ENCODE results near the gene POLA2.

POLA2 gene

DNA sequence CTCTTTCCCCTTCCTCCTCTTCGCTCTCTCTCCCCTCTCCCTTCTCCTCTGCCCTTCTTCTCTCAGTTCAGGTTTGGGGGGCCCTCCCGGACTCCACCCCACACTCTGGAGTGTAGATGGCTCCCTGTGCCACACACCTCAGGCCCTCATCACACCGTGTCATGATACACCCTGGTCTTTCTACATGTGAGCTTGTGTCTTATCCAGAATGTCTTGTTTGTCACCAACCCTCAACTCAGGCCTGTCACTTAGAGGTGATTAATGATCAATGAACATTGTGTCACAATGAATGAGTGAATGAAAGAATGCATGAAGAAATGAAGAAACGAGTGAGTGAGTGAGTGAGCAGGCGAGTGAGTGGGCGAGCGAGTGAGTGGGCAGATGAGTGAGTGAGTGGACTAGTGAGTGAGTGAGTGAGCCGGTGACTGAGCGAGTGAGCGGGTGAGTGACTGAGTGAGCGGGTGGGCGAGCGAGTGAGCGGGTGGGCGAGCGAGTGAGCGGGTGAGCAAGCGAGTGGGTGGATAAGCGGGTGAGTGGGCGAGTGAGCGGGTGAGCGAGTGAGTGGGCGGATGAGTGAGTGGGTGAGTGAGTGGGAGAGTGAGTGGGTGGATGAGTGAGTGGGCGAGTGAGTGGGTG lies 46.2 kb upstream of the POLA2 start:
- H4K12ac ChIP-seq (ENCODE audit: low read depth, low read length), result no peak overlapping the region
- H3K9ac ChIP-seq (ENCODE audit: low read length), result no peak overlapping the region
- peaks cover 4% of the 10 kb centered on the region for H3K9me3 ChIP-seq (ENCODE audit: insufficient read depth, low read depth, low read length)
- no peak overlapping the region for H2BK5ac ChIP-seq (ENCODE audit: low read depth, low read length, poor library complexity)
- H3K27ac ChIP-seq (ENCODE audit: low read depth, low read length), result no peak overlapping the region
- H3K79me2 ChIP-seq (ENCODE audit: control insufficient read depth, insufficient read depth, low read length, poor library complexity), result no peaks in the 10 kb centered on the region
- H3K14ac ChIP-seq (ENCODE audit: low read length), result no peak overlapping the region
- no peak overlapping the region for H4K8ac ChIP-seq (ENCODE audit: low read depth, low read length)
- H2BK120ac ChIP-seq (ENCODE audit: insufficient read depth, low read length, poor library complexity), result no peak overlapping the region
- no peak overlapping the region for H3K4me2 ChIP-seq (ENCODE audit: low read length)
- no peak overlapping the region for H2AFZ ChIP-seq (ENCODE audit: insufficient read depth, low read length, poor library complexity)
- H4K91ac ChIP-seq (ENCODE audit: low read depth, low read length), result no peak overlapping the region
- H3K27me3 ChIP-seq (ENCODE audit: insufficient read depth, low read length), result no peaks in the 10 kb centered on the region
- no peak overlapping the region for H2BK12ac ChIP-seq (ENCODE audit: low read length)
- H3K36me3 ChIP-seq (ENCODE audit: control insufficient read depth in 1 of 2, insufficient read depth in 2 of 2, low read length in 2 of 2), result peaks cover 15 to 16% of the 10 kb centered on the region in 2 experiments
- no peak for DNase-seq
- peaks cover 2% of the 10 kb centered on the region for H3K79me1 ChIP-seq (ENCODE audit: low read length)
- peak overlapping the region; percentile 70 for H3K23ac ChIP-seq (ENCODE audit: low read length)
- 100% methylated on average over 8 of the region's 24 CpGs for WGBS (ENCODE audit: extremely low coverage, insufficient coverage, insufficient read length)
- H2AK5ac ChIP-seq (ENCODE audit: low read length), result no peak overlapping the region
- no peak overlapping the region for H3K18ac ChIP-seq (ENCODE audit: low read length)
- H3K4me1 ChIP-seq (ENCODE audit: control insufficient read depth in 1 of 2, insufficient read depth in 2 of 2, low read length in 2 of 2), result peaks cover 7 to 13% of the 10 kb centered on the region in 2 experiments
- no peak overlapping the region for H3K4me3 ChIP-seq (ENCODE audit: low read depth, low read length)
- no peak overlapping the region for H3K4ac ChIP-seq (ENCODE audit: low read depth, low read length)

DNA sequence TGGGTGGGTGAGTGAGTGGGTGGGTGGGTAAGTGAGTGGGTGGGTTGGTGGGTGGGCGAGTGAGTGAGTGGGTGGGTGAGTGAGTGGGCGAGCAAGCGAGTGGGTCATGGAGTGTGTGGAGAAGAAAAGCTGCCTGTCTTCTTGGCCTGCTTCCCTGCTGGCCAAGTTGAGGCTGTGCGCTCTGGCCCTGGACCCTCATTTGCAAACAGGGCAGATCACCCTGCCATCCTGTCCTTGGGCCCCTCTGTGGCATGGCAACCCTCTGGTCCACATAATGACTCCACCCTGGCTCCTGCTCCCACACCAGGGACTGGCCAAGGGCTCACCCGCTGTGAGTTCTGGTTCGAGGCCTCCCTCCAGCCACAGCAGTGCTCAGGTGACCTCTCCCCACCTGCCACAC lies 44.9 kb upstream of the POLA2 start:
- no peak overlapping the region for H3K4ac ChIP-seq (ENCODE audit: low read depth, low read length)

DNA sequence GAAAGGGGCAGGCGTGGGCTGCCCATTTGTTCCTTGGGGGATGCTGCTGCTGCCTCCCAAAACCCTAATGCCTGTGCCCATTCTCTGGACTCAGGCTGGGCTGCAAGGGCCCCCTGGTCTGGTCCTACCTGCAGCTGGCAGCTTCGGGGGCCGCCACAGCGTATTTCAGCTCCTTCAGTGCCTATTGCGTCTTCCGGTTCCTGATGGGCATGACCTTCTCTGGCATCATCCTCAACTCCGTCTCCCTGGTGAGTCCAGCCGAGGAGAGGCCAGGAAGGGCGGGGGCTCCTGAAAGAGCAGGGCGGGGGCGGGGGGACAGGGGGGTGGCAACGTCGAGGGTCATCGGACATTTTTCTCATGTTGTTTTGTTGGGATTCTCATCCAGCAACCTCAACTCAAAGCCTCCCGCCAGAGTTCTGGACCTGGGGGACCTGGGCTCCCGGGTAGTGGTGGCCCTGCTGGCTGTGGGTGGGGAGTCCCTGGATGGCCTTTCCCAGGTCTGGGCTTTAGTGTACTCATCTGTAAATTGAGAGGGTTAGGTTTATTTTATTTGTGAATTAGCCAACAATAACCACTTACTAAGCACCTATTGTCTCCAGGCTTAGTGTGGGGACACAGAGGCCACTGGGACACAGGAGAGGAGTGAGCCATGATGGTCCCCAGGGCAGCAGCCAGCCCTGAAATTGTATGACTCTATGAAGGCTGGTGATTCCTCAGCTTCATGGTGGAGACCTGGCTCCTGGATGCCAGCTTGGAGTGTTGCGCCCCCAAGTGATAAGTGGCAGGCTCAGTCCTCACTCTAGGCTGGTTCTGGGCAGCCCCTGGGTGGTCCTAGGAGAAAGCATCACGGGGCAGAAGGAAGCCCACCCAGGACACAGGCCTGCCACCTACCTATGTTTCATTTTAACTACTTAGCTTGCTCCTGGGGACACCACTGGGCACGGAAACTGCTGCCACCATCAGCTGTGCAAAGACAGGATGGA lies 44.0 kb upstream of the POLA2 start:
- Histone ChIP-seq H3K27me3 (ENCODE audit: insufficient read depth, low read length) (no peaks in the 10 kb centered on the region), H2AFZ (ENCODE audit: insufficient read depth, low read length, poor library complexity) (no peak overlapping the region), H3K4me1 (ENCODE audit: control insufficient read depth in 1 of 2, insufficient read depth in 2 of 2, low read length in 2 of 2) (peaks cover 7 to 13% of the 10 kb centered on the region in 2 experiments), H3K9ac (ENCODE audit: low read length) (no peak overlapping the region), H4K91ac (ENCODE audit: low read depth, low read length) (no peak overlapping the region), H3K14ac (ENCODE audit: low read length) (no peak overlapping the region), H3K23ac (ENCODE audit: low read length) (no peak overlapping the region), H3K4ac (ENCODE audit: low read depth, low read length) (no peak overlapping the region), H4K12ac (ENCODE audit: low read depth, low read length) (no peak overlapping the region), H2BK5ac (ENCODE audit: low read depth, low read length, poor library complexity) (no peak overlapping the region), H3K79me2 (ENCODE audit: control insufficient read depth, insufficient read depth, low read length, poor library complexity) (no peaks in the 10 kb centered on the region), H3K36me3 (ENCODE audit: control insufficient read depth in 1 of 2, insufficient read depth in 2 of 2, low read length in 2 of 2) (no peaks in the 10 kb centered on the region), H3K4me2 (ENCODE audit: low read length) (no peak overlapping the region), H3K27ac (ENCODE audit: low read depth, low read length) (no peak overlapping the region), H4K8ac (ENCODE audit: low read depth, low read length) (no peak overlapping the region), H2AK5ac (ENCODE audit: low read length) (no peak overlapping the region), H3K79me1 (ENCODE audit: low read length) (peaks cover 2% of the 10 kb centered on the region), H3K4me3 (ENCODE audit: low read depth, low read length) (no peak overlapping the region), H2BK12ac (ENCODE audit: low read length) (no peak overlapping the region), H3K18ac (ENCODE audit: low read length) (no peak overlapping the region), H3K9me3 (ENCODE audit: insufficient read depth, low read depth, low read length) (peaks cover 4% of the 10 kb centered on the region), H2BK120ac (ENCODE audit: insufficient read depth, low read length, poor library complexity) (no peak overlapping the region)
- DNase-seq, result no peak
- no CpG with 5 or more reads among the region's 19 CpGs for WGBS (ENCODE audit: extremely low coverage, insufficient coverage, insufficient read length)

More for the DNA sequence above, 44.9 kb upstream of the POLA2 start:
- H4K8ac ChIP-seq (ENCODE audit: low read depth, low read length), result no peak overlapping the region
- H2BK5ac ChIP-seq (ENCODE audit: low read depth, low read length, poor library complexity), result no peak overlapping the region
- H3K79me1 ChIP-seq (ENCODE audit: low read length), result peaks cover 2% of the 10 kb centered on the region
- H3K23ac ChIP-seq (ENCODE audit: low read length), result no peak overlapping the region
- no peak overlapping the region for H3K4me3 ChIP-seq (ENCODE audit: low read depth, low read length)
- H3K14ac ChIP-seq (ENCODE audit: low read length), result no peak overlapping the region
- H2BK12ac ChIP-seq (ENCODE audit: low read length), result no peak overlapping the region
- H3K27me3 ChIP-seq (ENCODE audit: insufficient read depth, low read length), result no peaks in the 10 kb centered on the region
- no peak for DNase-seq
- no peak overlapping the region for H2AFZ ChIP-seq (ENCODE audit: insufficient read depth, low read length, poor library complexity)
- no peak overlapping the region for H2AK5ac ChIP-seq (ENCODE audit: low read length)
- WGBS (ENCODE audit: extremely low coverage, insufficient coverage, insufficient read length), result 100% methylated on average over 1 of the region's 6 CpGs
- H3K36me3 ChIP-seq (ENCODE audit: control insufficient read depth in 1 of 2, insufficient read depth in 2 of 2, low read length in 2 of 2), result peaks cover 4% of the 10 kb centered on the region in 2 experiments
- peaks cover 5% of the 10 kb centered on the region for H3K9me3 ChIP-seq (ENCODE audit: insufficient read depth, low read depth, low read length)
- H3K4me2 ChIP-seq (ENCODE audit: low read length), result no peak overlapping the region
- H3K79me2 ChIP-seq (ENCODE audit: control insufficient read depth, insufficient read depth, low read length, poor library complexity), result no peaks in the 10 kb centered on the region
- H3K18ac ChIP-seq (ENCODE audit: low read length), result no peak overlapping the region
- H2BK120ac ChIP-seq (ENCODE audit: insufficient read depth, low read length, poor library complexity), result no peak overlapping the region
- H3K4me1 ChIP-seq (ENCODE audit: control insufficient read depth in 1 of 2, insufficient read depth in 2 of 2, low read length in 2 of 2), result peaks cover 7 to 13% of the 10 kb centered on the region in 2 experiments
- no peak overlapping the region for H4K91ac ChIP-seq (ENCODE audit: low read depth, low read length)
- H4K12ac ChIP-seq (ENCODE audit: low read depth, low read length), result no peak overlapping the region
- no peak overlapping the region for H3K27ac ChIP-seq (ENCODE audit: low read depth, low read length)
- no peak overlapping the region for H3K9ac ChIP-seq (ENCODE audit: low read length)

DNA sequence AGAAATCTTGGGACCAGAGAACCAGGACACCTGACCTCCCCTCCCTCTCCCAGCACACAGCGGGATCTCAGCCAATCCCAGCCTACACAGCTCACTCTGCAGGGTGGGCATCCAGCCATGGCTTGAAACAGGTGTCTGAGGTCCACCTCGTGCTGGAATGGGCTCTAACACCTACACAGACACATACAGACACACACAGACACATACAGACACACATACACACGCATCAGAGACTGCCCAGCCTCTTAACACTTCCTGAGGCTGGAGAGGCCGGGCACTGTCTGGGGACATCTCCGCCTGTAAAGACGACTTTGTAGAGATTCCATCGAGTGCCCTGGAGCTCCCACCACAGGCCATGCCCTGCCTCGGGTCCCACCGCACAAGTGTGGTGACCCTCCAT lies 43.3 kb upstream of the POLA2 start:
- no peak overlapping the region for H3K4ac ChIP-seq (ENCODE audit: low read depth, low read length)
- no peak overlapping the region for H3K27ac ChIP-seq (ENCODE audit: low read depth, low read length)
- no peak overlapping the region for H2BK5ac ChIP-seq (ENCODE audit: low read depth, low read length, poor library complexity)
- no peak overlapping the region for H3K23ac ChIP-seq (ENCODE audit: low read length)
- no peak overlapping the region for H4K8ac ChIP-seq (ENCODE audit: low read depth, low read length)
- H3K79me1 ChIP-seq (ENCODE audit: low read length), result peaks cover 2% of the 10 kb centered on the region
- peaks cover 5 to 11% of the 10 kb centered on the region in 2 experiments for H3K4me1 ChIP-seq (ENCODE audit: control insufficient read depth in 1 of 2, insufficient read depth in 2 of 2, low read length in 2 of 2)
- no peak overlapping the region for H2BK120ac ChIP-seq (ENCODE audit: insufficient read depth, low read length, poor library complexity)
- no peak for DNase-seq
- H3K14ac ChIP-seq (ENCODE audit: low read length), result no peak overlapping the region
- H3K4me3 ChIP-seq (ENCODE audit: low read depth, low read length), result no peak overlapping the region
- no peaks in the 10 kb centered on the region for H3K27me3 ChIP-seq (ENCODE audit: insufficient read depth, low read length)
- H3K36me3 ChIP-seq (ENCODE audit: control insufficient read depth in 1 of 2, insufficient read depth in 2 of 2, low read length in 2 of 2), result peaks cover 0 to 2% of the 10 kb centered on the region in 2 experiments
- no CpG with 5 or more reads among the region's 9 CpGs for WGBS (ENCODE audit: extremely low coverage, insufficient coverage, insufficient read length)
- H2BK12ac ChIP-seq (ENCODE audit: low read length), result no peak overlapping the region
- H2AFZ ChIP-seq (ENCODE audit: insufficient read depth, low read length, poor library complexity), result no peak overlapping the region
- no peak overlapping the region for H2AK5ac ChIP-seq (ENCODE audit: low read length)
- H3K4me2 ChIP-seq (ENCODE audit: low read length), result no peak overlapping the region
- no peak overlapping the region for H4K12ac ChIP-seq (ENCODE audit: low read depth, low read length)
- no peak overlapping the region for H3K9ac ChIP-seq (ENCODE audit: low read length)
- H4K91ac ChIP-seq (ENCODE audit: low read depth, low read length), result no peak overlapping the region
- no peaks in the 10 kb centered on the region for H3K79me2 ChIP-seq (ENCODE audit: control insufficient read depth, insufficient read depth, low read length, poor library complexity)
- H3K9me3 ChIP-seq (ENCODE audit: insufficient read depth, low read depth, low read length), result peaks cover 4% of the 10 kb centered on the region
- no peak overlapping the region for H3K18ac ChIP-seq (ENCODE audit: low read length)
